Measurements from ENCODE around the gene PARD3.

- no peak for TF ChIP-seq CTCF (IDR thresholded peaks at IDR 0.05)
- no peak for TF ChIP-seq POLR2AphosphoS5 (IDR thresholded peaks at IDR 0.05)
- TF ChIP-seq POLR2A (IDR thresholded peaks at IDR 0.05) = no peak
- TF ChIP-seq EP300 (IDR thresholded peaks at IDR 0.05) = no peak
Measured at GRCh38 chr10:34228066-34228465, 587.0 kb downstream of the PARD3 start.
